GM10847 (cell line): ENCODE data around the gene PPM1M.
A peak's percentile ranks its signal among the peaks of the same experiment; 100 is the strongest.

Experiments used
- POLR2A ChIP-seq: IDR thresholded peaks from 2 replicates; pipeline ENCODE4 v1.6.1; 2011; ENCODE audit not compliant: insufficient read length; ENCODE audit errors: extremely low read depth

Gene PPM1M

GRCh38 chr3:52221563-52222318 lies 23.8 kb upstream of the PPM1M start:
- TF ChIP-seq POLR2A, result no peak

DNA sequence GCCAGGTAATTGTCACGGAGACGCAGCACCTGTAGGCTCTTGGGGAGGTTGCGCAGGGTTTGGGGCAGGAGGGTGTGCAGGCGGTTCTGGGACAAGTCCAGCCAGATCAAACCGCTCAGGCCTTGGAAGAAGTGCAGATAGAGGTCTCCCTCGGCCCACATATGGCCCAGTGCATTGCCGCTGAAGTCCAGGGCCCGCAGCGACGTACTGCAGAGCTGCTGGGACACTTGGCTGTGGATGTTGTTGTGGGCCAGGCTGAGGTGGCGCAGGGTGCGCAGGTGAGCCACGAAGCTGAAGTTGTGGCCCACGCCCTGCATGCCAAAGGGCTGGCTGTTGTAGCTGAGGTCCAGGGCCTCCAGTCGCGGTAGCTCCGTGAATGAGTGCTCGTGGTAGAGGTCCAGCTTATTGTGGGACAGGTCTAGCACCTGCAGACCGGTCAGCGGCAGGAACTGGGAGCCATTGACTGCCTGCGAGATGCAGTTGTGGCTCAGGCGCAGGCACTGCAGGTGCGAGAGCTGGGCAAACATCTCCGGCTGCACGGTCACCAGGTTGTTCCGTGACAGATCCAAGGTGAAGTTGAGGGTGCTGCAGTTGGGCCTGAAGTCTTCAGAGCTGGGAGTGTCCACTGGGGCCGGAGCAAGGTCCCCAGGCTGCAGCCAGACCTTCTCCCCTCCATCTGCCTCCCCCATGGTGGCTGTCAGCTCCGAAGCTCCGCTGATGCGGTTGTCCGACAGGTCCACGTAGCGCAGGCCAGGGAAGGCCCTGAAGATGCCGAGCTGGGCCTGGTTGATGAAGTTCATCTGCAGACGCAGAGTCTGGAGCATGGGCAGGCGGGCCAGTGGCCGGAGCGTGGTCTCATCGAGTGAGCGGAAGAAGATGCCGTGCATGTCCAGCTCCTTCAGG lies 23.0 kb upstream of the PPM1M start:
- no peak for TF ChIP-seq POLR2A

GRCh38 chr3:52223449-52224408 lies 21.8 kb upstream of the PPM1M start:
- no peak for TF ChIP-seq POLR2A

GRCh38 chr3:52225452-52226228 lies 19.9 kb upstream of the PPM1M start, which contains the start of gene TLR9:
TLR9 (minus strand) TSS chr3:52225645; CDS start chr3:52225529, 116 bp downstream.
- TF ChIP-seq POLR2A, result peak; percentile 51

- no peak for TF ChIP-seq POLR2A
These were observed 19.2 kb upstream of the PPM1M start for GRCh38 chr3:52226229-52226817.

DNA sequence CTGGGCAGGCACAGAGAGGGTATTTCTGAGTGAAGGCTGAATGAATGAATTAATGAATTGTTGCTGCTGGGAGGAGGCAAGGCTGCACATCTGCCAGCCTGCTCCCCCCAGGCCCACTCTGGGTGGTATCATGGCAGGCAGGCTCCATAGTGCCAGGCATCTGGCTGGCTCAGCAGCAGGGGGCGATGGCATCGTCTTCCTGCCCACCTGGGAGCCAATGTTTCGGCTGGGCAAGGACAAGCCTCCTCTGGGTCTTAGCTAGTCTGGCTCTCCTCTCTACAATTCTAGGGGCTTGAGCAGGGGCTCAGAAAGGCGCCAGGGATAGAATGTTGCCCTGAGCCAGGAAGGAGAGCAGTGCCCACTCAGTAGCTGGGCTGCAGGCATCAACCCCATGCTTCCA lies 18.4 kb upstream of the PPM1M start:
- TF ChIP-seq POLR2A, result no peak

- no peak for TF ChIP-seq POLR2A
These were observed 17.8 kb upstream of the PPM1M start for GRCh38 chr3:52227766-52228165.

- no peak for TF ChIP-seq POLR2A
These were observed 17.3 kb upstream of the PPM1M start for GRCh38 chr3:52228266-52228665.

GRCh38 chr3:52228751-52229291 lies 16.7 kb upstream of the PPM1M start:
- TF ChIP-seq POLR2A, result no peak

GRCh38 chr3:52229656-52230055 lies 15.9 kb upstream of the PPM1M start:
- TF ChIP-seq POLR2A, result no peak

- no peak for TF ChIP-seq POLR2A
These were observed 15.1 kb upstream of the PPM1M start for GRCh38 chr3:52230461-52230860.

DNA sequence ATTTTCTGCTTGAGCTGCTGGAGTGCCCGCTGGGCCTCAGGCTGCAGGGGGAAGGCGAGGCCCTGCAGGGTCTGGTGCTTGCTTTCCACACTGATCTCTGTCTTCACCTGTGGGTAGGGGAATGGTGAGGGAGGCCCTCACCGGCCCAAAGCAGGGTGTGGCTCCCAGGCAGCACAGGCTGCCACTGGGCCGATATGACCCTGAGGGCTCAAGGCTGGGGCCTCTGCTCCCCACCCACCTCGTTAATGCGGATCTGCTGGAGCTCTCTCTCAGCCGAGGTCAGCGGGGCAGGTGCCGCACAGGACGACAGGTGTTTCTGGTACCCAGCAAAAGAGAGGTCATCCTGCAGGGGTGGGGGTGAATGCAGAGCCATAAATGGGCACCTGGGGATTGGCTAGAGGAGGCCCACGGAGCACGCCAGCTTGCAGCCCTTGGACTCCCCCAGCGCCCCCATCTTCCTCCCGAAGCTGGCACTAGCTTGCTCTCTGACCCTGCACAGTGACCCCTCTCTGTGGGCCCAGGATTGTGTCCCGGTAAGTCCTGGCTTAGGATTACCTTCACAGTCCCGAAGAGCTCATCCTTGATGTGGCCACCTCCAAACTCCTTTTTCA lies 14.6 kb upstream of the PPM1M start:
- TF ChIP-seq POLR2A, result no peak
